Neuronal stem cell (in vitro differentiated cells): ENCODE results near the gene CCDC9B.

Experiments used
- DNase-seq: peaks from one replicate; pipeline ENCODE4 v3.0.0-alpha.2; 2013; ENCODE audit warnings: low spot score
- H2AFZ ChIP-seq: one replicate; pipeline ENCODE4 v1.6.1; 2013; ENCODE audit warnings: mild to moderate bottlenecking, low read length, inconsistent platforms
- H2AK5ac ChIP-seq: 2 replicates; pipeline ENCODE4 v1.6.1; 2013; ENCODE audit warnings: low read depth, mild to moderate bottlenecking, inconsistent platforms, low read length, moderate library complexity, mixed read lengths
- H2BK120ac ChIP-seq: 2 replicates; pipeline ENCODE4 v1.6.1; 2013; ENCODE audit warnings: low read depth, mild to moderate bottlenecking, inconsistent platforms, low read length, moderate library complexity, mixed read lengths
- H2BK12ac ChIP-seq: one replicate; pipeline ENCODE4 v1.6.1; 2013; ENCODE audit warnings: low read length, inconsistent platforms
- H2BK15ac ChIP-seq: 2 replicates; pipeline ENCODE4 v1.6.1; 2013; ENCODE audit warnings: mild to moderate bottlenecking, low read length, inconsistent platforms, mixed read lengths
- H2BK5ac ChIP-seq: one replicate; pipeline ENCODE4 v1.6.1; 2013; ENCODE audit warnings: inconsistent platforms, mild to moderate bottlenecking, low read length, moderate library complexity
- H3K14ac ChIP-seq: one replicate; pipeline ENCODE4 v1.6.1; 2013; ENCODE audit warnings: low read length, inconsistent platforms
- H3K18ac ChIP-seq: 2 replicates; pipeline ENCODE4 v1.6.1; 2013; ENCODE audit warnings: low read length, inconsistent platforms
- H3K23ac ChIP-seq: 2 replicates; pipeline ENCODE4 v1.6.1; 2013; ENCODE audit warnings: low read depth, mild to moderate bottlenecking, mixed read lengths, low read length, inconsistent platforms; ENCODE audit not compliant: poor library complexity
- H3K27ac ChIP-seq: replicated peaks from 3 replicates; pipeline ENCODE4 v1.5.1; 2013; ENCODE audit warnings: low read length, inconsistent platforms
- H3K27me3 ChIP-seq, 3 experiments: 2 replicates each; pipeline ENCODE4 v1.6.1; 2013; ENCODE audit warnings: low read length in 3 of 3, mild to moderate bottlenecking in 2 of 3, inconsistent platforms in 1 of 3, low read depth in 1 of 3, mixed read lengths in 1 of 3, moderate library complexity in 1 of 3; ENCODE audit not compliant: control insufficient read depth in 3 of 3, insufficient read depth in 3 of 3
- H3K36me3 ChIP-seq, 2 donors: replicated peaks in 1 of 2; 2 replicates each; pipeline ENCODE4 v1.6.1; 2013; ENCODE audit warnings: low read length in 2 of 2; ENCODE audit not compliant: control insufficient read depth in 2 of 2, insufficient read depth in 2 of 2
- H3K4ac ChIP-seq: 2 replicates; pipeline ENCODE4 v1.6.1; 2013; ENCODE audit warnings: inconsistent platforms, mild to moderate bottlenecking, low read length, moderate library complexity
- H3K4me1 ChIP-seq, 2 donors: 1 replicate in 1 of 2; 2 replicates in 1 of 2; pipeline ENCODE4 v1.6.1; 2013; ENCODE audit warnings: low read length in 2 of 2, low read depth in 1 of 2; ENCODE audit not compliant: control insufficient read depth in 2 of 2, insufficient read depth in 1 of 2
- H3K4me2 ChIP-seq: one replicate; pipeline ENCODE4 v1.6.1; 2013; ENCODE audit warnings: mild to moderate bottlenecking, low read length, inconsistent platforms; ENCODE audit not compliant: insufficient read depth, poor library complexity, severe bottlenecking
- H3K4me3 ChIP-seq, 2 donors: 2 replicates each; pipeline ENCODE4 v1.5.1; 2013; ENCODE audit warnings: low read length in 2 of 2, mild to moderate bottlenecking in 2 of 2, inconsistent platforms in 1 of 2, moderate library complexity in 1 of 2
- H3K79me1 ChIP-seq: one replicate; pipeline ENCODE4 v1.6.1; 2013; ENCODE audit warnings: low read depth, mild to moderate bottlenecking, inconsistent platforms, low read length, moderate library complexity
- H3K9ac ChIP-seq: one replicate; pipeline ENCODE4 v1.6.1; 2013; ENCODE audit warnings: mild to moderate bottlenecking, low read depth, low read length, inconsistent platforms; ENCODE audit not compliant: poor library complexity
- H3K9me3 ChIP-seq, 2 donors: replicated peaks in 1 of 2; 2 replicates each; pipeline versions ENCODE3 to v1.6.1; 2013; ENCODE audit warnings: low read length in 2 of 2, mild to moderate bottlenecking in 2 of 2, inconsistent platforms in 1 of 2, low read depth in 1 of 2, mixed read lengths in 1 of 2, moderate library complexity in 1 of 2; ENCODE audit not compliant: control insufficient read depth in 2 of 2, insufficient read depth in 1 of 2
- H4K8ac ChIP-seq: one replicate; pipeline ENCODE4 v1.6.1; 2013; ENCODE audit warnings: low read depth, mild to moderate bottlenecking, inconsistent platforms, low read length, moderate library complexity
- H4K91ac ChIP-seq: one replicate; pipeline ENCODE4 v1.6.1; 2013; ENCODE audit warnings: low read length, low read depth, mild to moderate bottlenecking, inconsistent platforms; ENCODE audit not compliant: poor library complexity
- WGBS, 2 donors: extraction: QIAGEN DNeasy Blood & Tissue Kit; methylation state at CpG; one replicate each; pipeline ENCODE4 v1.1.7; 2013; ENCODE audit warnings: missing lambda C conversion rate in 2 of 2, mixed read lengths in 1 of 2; ENCODE audit not compliant: insufficient read length in 2 of 2, insufficient replicate concordance in 1 of 2; ENCODE audit errors: extremely low coverage in 2 of 2; 5-methylcytosine and 5-hydroxymethylcytosine counted together

The CCDC9B gene

DNA sequence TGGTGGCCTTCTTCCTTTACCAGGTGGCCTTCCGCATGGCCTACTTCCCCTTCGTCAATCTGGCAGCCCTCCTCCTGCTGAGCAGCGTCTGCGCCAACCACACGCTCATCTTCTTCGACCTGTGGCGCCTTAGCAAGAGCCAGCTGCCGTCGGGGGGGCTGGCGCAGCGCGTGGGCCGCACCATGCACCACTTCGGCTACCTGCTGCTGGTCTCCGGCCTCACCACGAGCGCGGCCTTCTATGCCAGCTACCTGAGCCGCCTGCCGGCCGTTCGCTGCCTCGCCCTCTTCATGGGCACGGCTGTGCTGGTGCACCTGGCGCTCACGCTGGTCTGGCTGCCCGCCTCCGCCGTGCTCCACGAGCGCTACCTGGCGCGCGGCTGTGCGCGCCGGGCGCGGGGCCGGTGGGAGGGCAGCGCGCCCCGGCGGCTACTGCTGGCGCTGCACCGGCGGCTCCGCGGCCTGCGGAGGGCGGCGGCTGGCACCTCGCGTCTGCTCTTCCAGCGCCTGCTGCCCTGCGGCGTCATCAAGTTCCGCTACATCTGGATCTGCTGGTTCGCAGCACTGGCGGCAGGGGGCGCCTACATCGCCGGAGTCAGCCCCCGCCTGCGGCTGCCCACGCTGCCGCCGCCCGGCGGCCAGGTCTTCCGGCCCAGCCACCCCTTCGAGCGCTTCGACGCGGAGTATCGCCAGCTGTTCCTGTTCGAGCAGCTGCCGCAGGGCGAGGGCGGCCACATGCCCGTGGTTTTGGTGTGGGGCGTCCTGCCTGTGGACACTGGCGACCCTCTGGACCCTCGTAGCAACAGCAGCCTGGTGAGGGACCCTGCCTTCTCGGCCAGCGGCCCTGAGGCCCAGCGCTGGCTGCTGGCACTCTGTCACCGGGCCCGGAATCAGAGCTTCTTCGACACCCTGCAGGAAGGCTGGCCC lies 27.2 kb upstream of the CCDC9B start:
- peak overlapping the region; percentile 31 to 53 for H3K4me3 ChIP-seq
- H2BK120ac ChIP-seq = no peak overlapping the region
- H2BK12ac ChIP-seq = no peak overlapping the region
- H2AFZ ChIP-seq = peak overlapping the region; percentile 99
- peak overlapping the region; percentile 47 for H2AK5ac ChIP-seq
- no peak overlapping the region for H4K91ac ChIP-seq
- H3K79me1 ChIP-seq = no peaks in the 10 kb centered on the region
- no peak overlapping the region for H3K4ac ChIP-seq
- H2BK15ac ChIP-seq = peak overlapping the region; percentile 74
- H3K9me3 ChIP-seq = no peaks in the 10 kb centered on the region
- H3K4me1 ChIP-seq = peaks cover 2 to 6% of the 10 kb centered on the region in 2 donors
- no peak overlapping the region for H3K14ac ChIP-seq
- H3K36me3 ChIP-seq = no peaks in the 10 kb centered on the region
- H3K27me3 ChIP-seq = peaks cover 0 to 86% (median 28%) of the 10 kb centered on the region in 3 experiments
- no CpG with 5 or more reads among the region's 91 CpGs for WGBS, 2 donors
- peak overlapping the region; percentile 32 for H3K23ac ChIP-seq
- DNase-seq = peak; percentile 86
- H3K4me2 ChIP-seq = peak overlapping the region; percentile 55
- H3K18ac ChIP-seq = peak overlapping the region; percentile 93
- H4K8ac ChIP-seq = peak overlapping the region; percentile 78
- H3K27ac ChIP-seq = no peak overlapping the region
- no peak overlapping the region for H2BK5ac ChIP-seq
- H3K9ac ChIP-seq = peak overlapping the region; percentile 80

DNA sequence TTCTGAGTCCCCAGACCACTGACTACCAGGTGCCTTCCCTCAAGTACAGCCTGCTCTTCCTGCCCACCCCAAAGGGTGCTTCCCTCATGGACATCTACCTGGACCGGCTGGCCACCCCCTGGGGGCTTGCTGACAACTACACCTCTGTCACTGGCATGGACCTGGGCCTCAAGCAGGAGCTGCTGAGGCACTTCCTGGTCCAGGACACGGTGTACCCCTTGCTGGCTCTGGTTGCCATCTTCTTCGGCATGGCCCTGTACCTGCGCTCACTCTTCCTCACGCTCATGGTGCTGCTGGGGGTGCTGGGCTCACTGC lies 26.6 kb upstream of the CCDC9B start:
- H4K91ac ChIP-seq = no peak overlapping the region
- no peak overlapping the region for H4K8ac ChIP-seq
- H3K4me3 ChIP-seq = no peak overlapping the region
- no peak for DNase-seq
- no CpG with 5 or more reads among the region's 5 CpGs for WGBS, 2 donors
- H3K14ac ChIP-seq = no peak overlapping the region
- peak overlapping the region; percentile 85 for H3K18ac ChIP-seq
- peak overlapping the region; percentile 32 for H3K23ac ChIP-seq
- H2BK12ac ChIP-seq = no peak overlapping the region
- peak overlapping the region; percentile 55 for H3K4me2 ChIP-seq
- H3K27ac ChIP-seq = no peak overlapping the region
- peak overlapping the region; percentile 77 for H3K9ac ChIP-seq
- no peak overlapping the region for H2BK5ac ChIP-seq
- peak overlapping the region; percentile 99 for H2AFZ ChIP-seq
- no peak overlapping the region for H3K4ac ChIP-seq
- H3K27me3 ChIP-seq = peaks cover 0 to 85% (median 28%) of the 10 kb centered on the region in 3 experiments
- no peak overlapping the region for H2BK120ac ChIP-seq
- H2AK5ac ChIP-seq = peak overlapping the region; percentile 1
- H3K9me3 ChIP-seq = no peaks in the 10 kb centered on the region
- H3K79me1 ChIP-seq = no peaks in the 10 kb centered on the region
- H3K36me3 ChIP-seq = no peaks in the 10 kb centered on the region
- no peak overlapping the region for H2BK15ac ChIP-seq
- peaks cover 0 to 6% of the 10 kb centered on the region in 2 donors for H3K4me1 ChIP-seq

DNA sequence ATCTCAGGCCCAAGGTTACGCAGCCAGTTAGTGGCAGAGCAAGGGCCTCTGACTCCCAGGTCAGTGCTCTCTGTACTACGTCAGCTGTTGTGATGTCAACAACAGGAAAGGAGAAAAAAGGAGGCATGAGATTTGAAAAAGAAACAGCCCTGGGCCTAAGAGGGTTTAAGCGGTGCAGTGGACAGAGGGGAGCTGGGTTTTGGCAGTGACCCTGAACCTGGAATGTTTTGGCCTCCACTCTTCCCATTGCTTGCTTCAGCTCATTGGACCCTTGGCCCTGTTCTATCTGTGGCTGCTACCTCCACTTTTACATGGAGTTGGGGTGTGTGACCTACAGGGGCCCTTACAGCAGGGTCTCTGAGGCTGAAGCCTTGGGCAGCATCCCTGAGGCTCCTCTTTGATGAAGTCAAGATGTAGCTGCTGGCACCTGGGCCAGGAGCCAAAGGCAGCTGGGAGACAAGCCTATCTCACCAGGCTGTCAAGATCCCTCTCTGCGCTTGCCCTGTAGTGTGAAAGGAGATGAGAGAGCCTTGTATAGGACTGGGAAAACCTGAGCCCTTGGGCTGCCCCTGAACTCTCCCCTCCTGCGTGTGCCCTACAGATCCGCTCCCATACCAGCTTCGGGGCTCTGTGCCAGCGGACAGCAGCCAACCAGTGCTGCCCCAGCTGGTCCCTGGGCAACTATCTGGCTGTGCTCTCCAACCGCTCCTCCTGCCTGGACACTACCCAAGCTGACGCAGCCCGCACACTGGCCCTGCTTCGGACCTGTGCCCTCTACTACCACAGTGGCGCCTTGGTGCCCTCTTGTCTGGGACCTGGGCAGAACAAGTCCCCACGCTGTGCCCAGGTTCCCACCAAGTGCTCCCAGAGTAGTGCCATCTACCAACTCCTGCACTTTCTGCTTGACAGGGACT lies 26.0 kb upstream of the CCDC9B start:
- Histone ChIP-seq H2BK120ac (no peak overlapping the region), H3K9me3 (no peaks in the 10 kb centered on the region), H3K4me1 (peaks cover 0 to 6% of the 10 kb centered on the region in 2 donors), H3K4ac (no peak overlapping the region), H4K91ac (no peak overlapping the region), H2AK5ac (no peak overlapping the region), H3K23ac (peak overlapping the region; percentile 9), H3K18ac (no peak overlapping the region), H3K14ac (no peak overlapping the region), H3K36me3 (no peaks in the 10 kb centered on the region), H3K9ac (no peak overlapping the region), H2BK5ac (no peak overlapping the region), H3K79me1 (no peaks in the 10 kb centered on the region), H2BK12ac (no peak overlapping the region), H2BK15ac (no peak overlapping the region), H3K27ac (no peak overlapping the region), H3K4me2 (no peak overlapping the region), H2AFZ (no peak overlapping the region), H4K8ac (no peak overlapping the region), H3K4me3 (no peak overlapping the region), H3K27me3 (peaks cover 0 to 88% (median 30%) of the 10 kb centered on the region in 3 experiments)
- no peak for DNase-seq
- WGBS, 2 donors = no CpG with 5 or more reads among the region's 14 CpGs
